GM23248 (cell line): ENCODE results near the gene PLPP2.

ENCODE experiments used
- EZH2 ChIP-seq: fragments of 200-600 bp; sonication (generic); IDR thresholded peaks from 2 replicates; pipeline ENCODE4 v1.6.1; 2018; ENCODE audit warnings: antibody characterized with exemption, mild to moderate bottlenecking; ENCODE audit not compliant: insufficient read depth, poor library complexity, severe bottlenecking
- EZH2phosphoT487 ChIP-seq: fragments of 200-600 bp; sonication (generic); IDR thresholded peaks from 2 replicates; pipeline ENCODE4 v1.6.1; 2018; ENCODE audit warnings: antibody characterized with exemption, moderate library complexity, mild to moderate bottlenecking, low read depth; ENCODE audit not compliant: insufficient read depth

GRCh38 chr19:340620-341385 lies 49.6 kb upstream of the PLPP2 start:
- TF ChIP-seq EZH2phosphoT487 (no peak), EZH2 (no peak)
